Measurements from ENCODE around the gene VSTM2L. TPM values are rescaled to one million over a fixed set of nuclear protein-coding genes. Genes with fewer than 3 reads are reported as not detected.

The VSTM2L gene
- polyA plus RNA-seq, 1 donor (not counting 4 experiments of a cell fraction or from before 2014, with no cell fraction given) = 0.75 TPM

- no peak overlapping the region for H3K9ac ChIP-seq (ENCODE audit: control insufficient read depth, extremely low read depth, insufficient read depth, low read length)
- no peak overlapping the region for H3K4me2 ChIP-seq (ENCODE audit: control insufficient read depth, extremely low read depth, insufficient read depth, low read depth, low read length)
- peaks cover 7 to 33% of the 10 kb centered on the region in 2 experiments for H3K36me3 ChIP-seq (ENCODE audit: control insufficient read depth in 2 of 2, extremely low read depth in 1 of 2, insufficient read depth in 2 of 2, low read length in 2 of 2)
- H3K9me3 ChIP-seq (ENCODE audit: control insufficient read depth, low read depth, low read length) = no peaks in the 10 kb centered on the region
- H3K4me1 ChIP-seq (ENCODE audit: control insufficient read depth, extremely low read depth, insufficient read depth, low read length) = peaks cover 29% of the 10 kb centered on the region
- H3K9me1 ChIP-seq (ENCODE audit: control insufficient read depth, extremely low read depth, insufficient read depth, low read length) = peaks cover 3% of the 10 kb centered on the region
- no peaks in the 10 kb centered on the region for H3K27me3 ChIP-seq (ENCODE audit: control insufficient read depth, extremely low read depth, insufficient read depth, low read length)
- DNase-seq (ENCODE audit: low read depth, low spot score) (no peak), FAIRE-seq (no peak)
- dilution Hi-C loops (cut with MboI; ENCODE audit: extremely low pct_ligation_motif_present, low sequenced_read_pairs) = no loop called here
- no peak overlapping the region for H2AFZ ChIP-seq (ENCODE audit: control insufficient read depth, low read length)
- H4K20me1 ChIP-seq (ENCODE audit: control insufficient read depth, extremely low read depth, insufficient read depth, low read length) = no peaks in the 10 kb centered on the region
- H3K27ac ChIP-seq (ENCODE audit: control insufficient read depth, insufficient read depth, low read length) = peak overlapping the region; percentile 42
- no peaks in the 10 kb centered on the region for H3K79me2 ChIP-seq (ENCODE audit: control insufficient read depth, insufficient read depth, low read length)
- TF ChIP-seq CTCF (optimal IDR thresholded peaks at IDR 0.05 in 1 of 3, IDR thresholded peaks at IDR 0.05 in 1 of 3, conservative IDR thresholded peaks at IDR 0.05 in 1 of 3; ENCODE audit: extremely low read depth in 1 of 3, insufficient read depth in 2 of 3, low read length in 3 of 3) = no peak
- TF ChIP-seq EZH2 (IDR thresholded peaks at IDR 0.05; ENCODE audit: low read length) = no peak
- no peak overlapping the region for H3K4me3 ChIP-seq (ENCODE audit: control insufficient read depth in 2 of 3, extremely low read depth in 1 of 3, insufficient read depth in 2 of 3, low read depth in 1 of 3, low read length in 3 of 3)
Observed at GRCh38 chr20:37991157-37991866, 88.4 kb downstream of the VSTM2L start.

GRCh38 chr20:37991908-37992307 lies 89.0 kb downstream of the VSTM2L start:
- TF ChIP-seq CTCF (optimal IDR thresholded peaks at IDR 0.05 in 1 of 3, IDR thresholded peaks at IDR 0.05 in 1 of 3, conservative IDR thresholded peaks at IDR 0.05 in 1 of 3; ENCODE audit: extremely low read depth in 1 of 3, insufficient read depth in 2 of 3, low read length in 3 of 3) (no peak), EZH2 (IDR thresholded peaks at IDR 0.05; ENCODE audit: low read length) (no peak)
- Histone ChIP-seq H3K9me3 (ENCODE audit: control insufficient read depth, low read depth, low read length) (no peaks in the 10 kb centered on the region), H3K4me3 (ENCODE audit: control insufficient read depth in 2 of 3, extremely low read depth in 1 of 3, insufficient read depth in 2 of 3, low read depth in 1 of 3, low read length in 3 of 3) (no peak overlapping the region), H3K9ac (ENCODE audit: control insufficient read depth, extremely low read depth, insufficient read depth, low read length) (no peak overlapping the region), H3K4me2 (ENCODE audit: control insufficient read depth, extremely low read depth, insufficient read depth, low read depth, low read length) (no peak overlapping the region), H3K4me1 (ENCODE audit: control insufficient read depth, extremely low read depth, insufficient read depth, low read length) (peaks cover 29% of the 10 kb centered on the region), H3K36me3 (ENCODE audit: control insufficient read depth in 2 of 2, extremely low read depth in 1 of 2, insufficient read depth in 2 of 2, low read length in 2 of 2) (peaks cover 7 to 38% of the 10 kb centered on the region in 2 experiments), H3K27me3 (ENCODE audit: control insufficient read depth, extremely low read depth, insufficient read depth, low read length) (no peaks in the 10 kb centered on the region), H3K27ac (ENCODE audit: control insufficient read depth, insufficient read depth, low read length) (no peak overlapping the region), H3K9me1 (ENCODE audit: control insufficient read depth, extremely low read depth, insufficient read depth, low read length) (peaks cover 3% of the 10 kb centered on the region), H4K20me1 (ENCODE audit: control insufficient read depth, extremely low read depth, insufficient read depth, low read length) (no peaks in the 10 kb centered on the region), H2AFZ (ENCODE audit: control insufficient read depth, low read length) (no peak overlapping the region), H3K79me2 (ENCODE audit: control insufficient read depth, insufficient read depth, low read length) (no peaks in the 10 kb centered on the region)
- dilution Hi-C loops (cut with MboI; ENCODE audit: extremely low pct_ligation_motif_present, low sequenced_read_pairs) = no loop called here
- FAIRE-seq (no peak), DNase-seq (ENCODE audit: low read depth, low spot score) (no peak)
